Breast epithelium (tissue), 4 donors: ENCODE measurements around the gene ATPAF2. TPM values are rescaled to one million over a fixed set of nuclear protein-coding genes. Genes with fewer than 3 reads are reported as not detected.
A peak's percentile ranks its signal among the peaks of the same experiment; 100 is the strongest.

Experiments
- DNase-seq, 2 donors: peaks; one replicate each; pipeline ENCODE4 v3.0.0-alpha.2; 2019; ENCODE audit warnings: low spot score in 2 of 2
- H3K27ac ChIP-seq, 2 donors: fragments of 200-600 bp; sonication (generic) in 1 of 2; one replicate each; pipeline ENCODE4 v1.5.1; 2016 to 2019; ENCODE audit warnings: mild to moderate bottlenecking in 1 of 2
- H3K27me3 ChIP-seq, 2 donors: fragments of 200-600 bp; sonication (generic) in 1 of 2; one replicate each; pipeline versions ENCODE4 v1.5.1 to v1.6.0; 2017 to 2019; ENCODE audit warnings: control low read depth in 1 of 2, mild to moderate bottlenecking in 1 of 2
- H3K36me3 ChIP-seq: fragments of 200-600 bp; one replicate; pipeline ENCODE4 v1.5.1; 2019
- H3K4me1 ChIP-seq, 2 donors: fragments of 200-600 bp; sonication (generic); one replicate each; pipeline ENCODE4 v1.5.1; 2016 to 2019; ENCODE audit warnings: control low read depth in 1 of 2
- H3K4me3 ChIP-seq, 3 donors: fragments of 200-600 bp; sonication (generic); 1 replicate in 2 of 3; 2 replicates in 1 of 3; pipeline ENCODE4 v1.5.1; 2016 to 2019; ENCODE audit warnings: mild to moderate bottlenecking in 3 of 3, moderate library complexity in 2 of 3
- H3K9me3 ChIP-seq, 2 donors: fragments of 200-600 bp; sonication (generic) in 1 of 2; one replicate each; pipeline ENCODE4 v1.5.1; 2016 to 2019; ENCODE audit warnings: control low read depth in 1 of 2
- POLR2A ChIP-seq: fragments of 450-650 bp; IDR thresholded peaks from one replicate; pipeline ENCODE4 v1.6.1; 2016; ENCODE audit warnings: antibody characterized with exemption, mild to moderate bottlenecking, moderate library complexity
- POLR2AphosphoS5 ChIP-seq, 3 donors: sonication (generic); formaldehyde crosslinking; IDR thresholded peaks; one replicate each; pipeline ENCODE4 v1.6.1; 2017; ENCODE audit warnings: antibody characterized with exemption in 3 of 3
- intact Hi-C: fragments of 100-400 bp; cut with DNase I; formaldehyde crosslinking; loops from one replicate; pipeline ENCODE4 v1.15.1; 2023; ENCODE audit warnings: low total_unique reads
- total RNA-seq, 3 donors: library from RNA; depleted of rRNA; stranded (reverse); fragments of >200 nt; gene quantifications; one replicate each; pipeline ENCODE4 v1.1.0, GENCODE V29; 2016
- TF ChIP-seq, protein P1 (sequence below), 3 donors: fragments of 450-650 bp; IDR thresholded peaks; one replicate each; pipeline ENCODE4 v1.5.1; 2016 to 2017; ENCODE audit warnings: antibody characterized with exemption in 3 of 3, mild to moderate bottlenecking in 3 of 3, moderate library complexity in 3 of 3

ATPAF2 gene
- total RNA-seq, 3 donors from 2014 or later: 12.9 to 15.7 (median 13.0) TPM

DNA sequence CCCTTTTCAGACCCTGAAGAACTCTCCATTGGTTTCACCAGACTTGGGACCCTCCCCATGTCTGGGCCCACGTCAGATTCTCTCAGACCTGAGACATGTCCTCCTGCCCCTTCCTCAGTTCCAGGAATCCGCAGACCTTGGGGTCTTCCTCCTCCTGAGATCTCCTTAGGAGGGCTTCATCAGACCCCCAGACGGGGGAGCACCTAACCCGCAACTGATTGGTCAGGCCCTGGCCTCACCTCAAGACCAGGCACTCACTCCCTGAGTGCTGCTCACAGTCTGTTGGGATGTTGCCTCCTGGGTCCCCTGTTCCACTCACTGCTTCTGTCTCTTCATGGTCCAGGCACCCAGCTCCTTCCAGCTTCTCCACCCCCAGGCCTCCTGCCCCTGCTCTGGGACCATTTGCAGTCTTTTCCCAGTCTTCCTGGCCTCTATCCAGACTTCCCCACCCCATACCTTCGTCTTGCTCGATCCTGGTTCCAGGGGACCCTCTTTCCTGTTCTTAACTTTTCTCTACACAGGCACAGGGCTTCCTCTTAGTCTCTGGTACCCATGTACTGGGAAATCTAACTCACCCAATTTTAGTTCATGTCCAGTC, 1.4 kb upstream of the ATPAF2 start:
- Histone ChIP-seq H3K27ac (no peak overlapping the region), H3K27me3 (no peaks in the 10 kb centered on the region), H3K4me3 (peak overlapping the region; percentile 81 to 99 (median 91)), H3K36me3 (no peaks in the 10 kb centered on the region), H3K9me3 (no peaks in the 10 kb centered on the region), H3K4me1 (peaks cover 16 to 28% of the 10 kb centered on the region in 2 donors)
- intact Hi-C loops: no loop called here
- no peak for DNase-seq
- TF ChIP-seq, protein P1, sequence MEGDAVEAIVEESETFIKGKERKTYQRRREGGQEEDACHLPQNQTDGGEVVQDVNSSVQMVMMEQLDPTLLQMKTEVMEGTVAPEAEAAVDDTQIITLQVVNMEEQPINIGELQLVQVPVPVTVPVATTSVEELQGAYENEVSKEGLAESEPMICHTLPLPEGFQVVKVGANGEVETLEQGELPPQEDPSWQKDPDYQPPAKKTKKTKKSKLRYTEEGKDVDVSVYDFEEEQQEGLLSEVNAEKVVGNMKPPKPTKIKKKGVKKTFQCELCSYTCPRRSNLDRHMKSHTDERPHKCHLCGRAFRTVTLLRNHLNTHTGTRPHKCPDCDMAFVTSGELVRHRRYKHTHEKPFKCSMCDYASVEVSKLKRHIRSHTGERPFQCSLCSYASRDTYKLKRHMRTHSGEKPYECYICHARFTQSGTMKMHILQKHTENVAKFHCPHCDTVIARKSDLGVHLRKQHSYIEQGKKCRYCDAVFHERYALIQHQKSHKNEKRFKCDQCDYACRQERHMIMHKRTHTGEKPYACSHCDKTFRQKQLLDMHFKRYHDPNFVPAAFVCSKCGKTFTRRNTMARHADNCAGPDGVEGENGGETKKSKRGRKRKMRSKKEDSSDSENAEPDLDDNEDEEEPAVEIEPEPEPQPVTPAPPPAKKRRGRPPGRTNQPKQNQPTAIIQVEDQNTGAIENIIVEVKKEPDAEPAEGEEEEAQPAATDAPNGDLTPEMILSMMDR (IDR thresholded peaks at IDR 0.05): no peak
- TF ChIP-seq POLR2AphosphoS5 (IDR thresholded peaks at IDR 0.05) (no peak), POLR2A (no peak)

DNA sequence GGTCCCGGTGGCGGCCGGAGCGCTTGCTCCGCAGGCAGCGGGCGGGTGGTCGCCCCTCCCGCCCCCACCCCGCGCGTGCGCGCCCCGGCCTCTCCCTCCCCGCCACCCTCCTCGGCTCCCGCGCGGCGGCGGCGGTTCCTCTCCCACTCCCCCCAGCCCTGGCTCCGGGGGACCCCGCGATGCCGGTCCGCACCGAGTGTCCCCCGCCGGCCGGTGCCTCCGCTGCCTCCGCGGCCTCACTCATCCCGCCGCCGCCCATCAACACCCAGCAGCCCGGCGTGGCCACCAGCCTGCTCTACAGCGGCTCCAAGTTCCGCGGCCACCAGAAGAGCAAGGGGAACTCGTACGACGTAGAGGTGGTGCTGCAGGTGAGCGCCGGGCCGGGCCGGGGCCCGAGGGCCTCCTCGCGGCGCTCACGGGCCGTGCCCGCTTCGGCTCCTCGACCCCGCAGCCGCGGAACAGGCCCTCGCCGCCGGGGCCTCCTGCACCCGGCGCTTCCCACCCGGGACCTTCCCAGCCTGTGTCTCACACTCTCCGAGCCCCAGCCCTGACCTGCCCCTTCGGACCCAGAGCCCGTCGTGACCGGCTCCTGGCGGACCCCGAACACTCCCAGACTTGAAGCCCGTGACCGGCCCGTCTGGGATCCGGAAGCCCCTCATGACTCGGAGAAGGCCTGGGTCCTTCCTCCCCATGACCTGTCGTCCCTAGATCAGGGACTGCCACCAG, 730 bp upstream of the ATPAF2 start:
- H3K36me3 ChIP-seq: no peaks in the 10 kb centered on the region
- H3K9me3 ChIP-seq: no peaks in the 10 kb centered on the region
- DNase-seq: peak in 1 of 2 donors; percentile 24
- peak overlapping the region; percentile 61 to 90 for H3K27ac ChIP-seq
- H3K4me3 ChIP-seq: peak overlapping the region; percentile 81 to 99 (median 91)
- no peaks in the 10 kb centered on the region for H3K27me3 ChIP-seq
- peaks cover 16 to 28% of the 10 kb centered on the region in 2 donors for H3K4me1 ChIP-seq
- TF ChIP-seq, protein P1 (IDR thresholded peaks at IDR 0.05): no peak
- TF ChIP-seq POLR2AphosphoS5 (IDR thresholded peaks at IDR 0.05) (no peak), POLR2A (no peak)
- intact Hi-C loops: loop anchor here (10.0 kb wide), 1 partner anchor 225 kb away; no protein-coding TSS in a partner anchor

DNA sequence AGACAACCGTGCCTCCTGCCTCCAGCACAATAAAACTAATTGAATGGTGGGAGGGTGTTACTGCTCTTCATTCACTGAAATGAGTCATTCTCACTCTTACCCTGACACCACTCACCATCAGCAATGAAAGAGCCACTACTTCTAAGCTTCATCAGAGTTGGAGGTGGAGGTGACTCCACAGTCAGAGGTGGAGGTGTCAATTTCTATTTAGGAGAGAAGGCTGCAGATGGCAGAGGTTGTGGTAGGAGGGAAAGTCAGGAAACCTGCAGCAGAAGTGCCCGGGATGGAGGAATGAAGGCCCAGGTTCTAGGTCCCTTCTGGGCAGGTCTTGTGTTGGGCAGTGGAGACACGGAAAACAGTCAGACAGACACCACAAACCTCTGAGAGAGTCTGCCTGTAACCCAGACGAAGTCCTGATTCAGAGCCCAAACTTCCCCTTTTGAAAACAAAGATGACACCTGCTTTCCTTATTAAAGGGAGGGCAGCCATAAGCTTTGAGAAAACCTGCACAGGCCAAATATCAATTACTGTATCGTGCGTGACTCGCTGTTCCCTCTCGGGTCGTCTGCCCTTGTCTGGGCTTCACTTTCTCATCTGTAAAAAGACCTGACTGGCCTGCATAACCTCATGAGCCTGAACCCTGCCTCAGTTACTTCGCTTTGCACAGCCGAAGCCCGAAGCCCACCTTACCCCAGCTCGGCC, 668 bp downstream of the ATPAF2 start:
- Histone ChIP-seq H3K27ac (peak overlapping the region; percentile 61 to 90), H3K36me3 (no peaks in the 10 kb centered on the region), H3K27me3 (no peaks in the 10 kb centered on the region), H3K9me3 (no peaks in the 10 kb centered on the region), H3K4me3 (peak overlapping the region; percentile 81 to 99 (median 91)), H3K4me1 (peaks cover 16 to 28% of the 10 kb centered on the region in 2 donors)
- intact Hi-C loops: loop anchor here (10.0 kb wide), 1 partner anchor 223 kb away; no protein-coding TSS in a partner anchor
- no peak for DNase-seq
- TF ChIP-seq POLR2AphosphoS5 (IDR thresholded peaks at IDR 0.05): no peak
- no peak for TF ChIP-seq POLR2A

DNA sequence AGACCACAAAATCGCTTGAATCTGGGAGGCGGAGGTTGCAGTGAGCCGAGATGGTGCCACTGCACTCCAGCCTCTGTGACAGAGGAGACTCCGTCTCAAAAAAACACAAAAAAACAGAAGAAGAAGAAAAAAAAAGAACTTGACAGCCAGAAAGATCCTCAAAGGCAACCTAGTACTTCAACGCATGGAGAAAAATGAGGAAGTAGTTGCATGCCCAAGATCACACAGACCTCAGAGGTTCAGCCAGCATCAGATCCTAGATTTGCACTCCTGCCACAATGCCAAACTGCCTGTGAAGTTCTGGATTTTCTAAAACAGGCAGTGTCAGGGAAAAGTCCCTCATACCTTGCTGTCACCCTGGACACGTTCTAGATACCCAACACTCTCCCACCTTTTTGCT, 1.5 kb downstream of the ATPAF2 start:
- no peaks in the 10 kb centered on the region for H3K9me3 ChIP-seq
- no peak overlapping the region for H3K4me3 ChIP-seq
- H3K4me1 ChIP-seq: peaks cover 16 to 28% of the 10 kb centered on the region in 2 donors
- intact Hi-C loops: loop anchor here (10.0 kb wide), 1 partner anchor 223 kb away; no protein-coding TSS in a partner anchor
- TF ChIP-seq, protein P1 (IDR thresholded peaks at IDR 0.05): no peak
- no peak for TF ChIP-seq POLR2AphosphoS5 (IDR thresholded peaks at IDR 0.05)
- TF ChIP-seq POLR2A: no peak
- no peak overlapping the region for H3K27ac ChIP-seq
- H3K36me3 ChIP-seq: no peaks in the 10 kb centered on the region
- DNase-seq: no peak
- H3K27me3 ChIP-seq: no peaks in the 10 kb centered on the region

DNA sequence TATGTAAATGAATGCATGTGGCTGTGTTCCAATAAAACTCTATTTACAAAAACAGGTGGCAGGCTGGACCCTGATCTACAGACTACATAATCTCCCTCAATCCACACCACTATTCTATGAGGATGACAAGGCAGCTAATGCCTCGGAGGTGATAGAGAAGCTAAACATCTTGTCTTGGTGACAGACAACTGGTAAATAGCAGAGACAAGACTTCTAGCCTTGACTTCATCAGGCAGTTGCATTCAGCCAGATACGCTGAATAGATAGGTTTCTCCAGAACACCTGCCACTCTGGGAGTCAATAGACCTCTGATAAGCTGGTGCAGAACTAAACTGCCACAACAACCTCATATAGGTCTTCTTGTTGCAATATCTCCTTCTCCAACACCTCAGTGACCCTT, 3.3 kb downstream of the ATPAF2 start:
- H3K4me1 ChIP-seq: peaks cover 10 to 13% of the 10 kb centered on the region in 2 donors
- DNase-seq: no peak
- no peaks in the 10 kb centered on the region for H3K27me3 ChIP-seq
- H3K27ac ChIP-seq: no peak overlapping the region
- no peak overlapping the region for H3K4me3 ChIP-seq
- intact Hi-C loops: loop anchor here (10.0 kb wide), 1 partner anchor 221 kb away; no protein-coding TSS in a partner anchor
- TF ChIP-seq, protein P1 (IDR thresholded peaks at IDR 0.05): no peak
- TF ChIP-seq POLR2A: no peak
- H3K36me3 ChIP-seq: no peaks in the 10 kb centered on the region
- H3K9me3 ChIP-seq: no peaks in the 10 kb centered on the region
